Activated CD4-positive, alpha-beta T cell treated with anti-CD3 and anti-CD28 coated beads, Interleukin-2, amount 50 U/mL, for 24 hours (primary cell): Measurements from ENCODE around the gene ACOX3.
"Not testable (repeated sequence)": the region's sequence is repeated elsewhere in the genome, so short reads cannot be mapped to it uniquely, and the experiment has no call there.

Experiments used
- DNase-seq, 2 donors: peaks; one replicate each; pipeline ENCODE4 v3.0.0-alpha.2; 2020; ENCODE audit warnings: low read depth in 1 of 2, low spot score in 1 of 2

Gene ACOX3

DNA sequence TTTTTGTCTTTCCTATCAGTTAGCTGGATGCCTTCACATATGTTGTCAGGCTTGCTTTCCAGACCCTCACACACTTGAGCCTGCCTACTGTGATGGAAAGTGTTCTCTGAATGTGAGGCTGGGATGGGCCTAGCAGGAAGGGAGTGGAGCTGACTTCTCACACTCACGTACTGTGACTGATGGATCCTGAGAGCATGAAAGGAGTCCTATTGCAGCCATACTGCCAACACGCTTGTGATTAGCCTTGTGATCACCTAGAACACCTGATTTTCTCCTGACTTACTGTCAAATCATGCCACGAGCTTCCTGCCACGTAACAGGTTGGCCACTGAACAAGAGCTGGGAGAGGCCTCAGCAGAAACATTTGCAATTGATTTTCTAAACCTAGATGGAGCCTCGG, 49.9 kb downstream of the ACOX3 start:
- no peak for DNase-seq

DNA sequence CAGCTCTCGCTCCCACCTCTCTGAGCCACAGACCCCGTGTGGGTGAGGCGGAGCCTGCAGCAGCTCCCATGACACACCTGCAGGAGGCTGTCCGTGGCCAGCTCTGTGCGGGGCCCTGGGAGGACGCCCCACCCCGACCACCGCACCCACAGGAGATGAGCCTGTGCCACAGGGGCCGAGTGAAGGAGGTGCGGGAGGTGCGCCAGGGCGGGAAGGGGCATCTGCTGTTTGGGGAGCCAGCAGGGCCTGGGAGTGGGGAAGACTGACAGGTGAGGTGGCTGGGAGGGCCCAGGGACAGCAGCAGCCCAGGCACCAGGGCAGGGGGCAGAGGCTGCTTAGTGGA, 52.0 kb downstream of the ACOX3 start:
- DNase-seq, result no peak

DNA sequence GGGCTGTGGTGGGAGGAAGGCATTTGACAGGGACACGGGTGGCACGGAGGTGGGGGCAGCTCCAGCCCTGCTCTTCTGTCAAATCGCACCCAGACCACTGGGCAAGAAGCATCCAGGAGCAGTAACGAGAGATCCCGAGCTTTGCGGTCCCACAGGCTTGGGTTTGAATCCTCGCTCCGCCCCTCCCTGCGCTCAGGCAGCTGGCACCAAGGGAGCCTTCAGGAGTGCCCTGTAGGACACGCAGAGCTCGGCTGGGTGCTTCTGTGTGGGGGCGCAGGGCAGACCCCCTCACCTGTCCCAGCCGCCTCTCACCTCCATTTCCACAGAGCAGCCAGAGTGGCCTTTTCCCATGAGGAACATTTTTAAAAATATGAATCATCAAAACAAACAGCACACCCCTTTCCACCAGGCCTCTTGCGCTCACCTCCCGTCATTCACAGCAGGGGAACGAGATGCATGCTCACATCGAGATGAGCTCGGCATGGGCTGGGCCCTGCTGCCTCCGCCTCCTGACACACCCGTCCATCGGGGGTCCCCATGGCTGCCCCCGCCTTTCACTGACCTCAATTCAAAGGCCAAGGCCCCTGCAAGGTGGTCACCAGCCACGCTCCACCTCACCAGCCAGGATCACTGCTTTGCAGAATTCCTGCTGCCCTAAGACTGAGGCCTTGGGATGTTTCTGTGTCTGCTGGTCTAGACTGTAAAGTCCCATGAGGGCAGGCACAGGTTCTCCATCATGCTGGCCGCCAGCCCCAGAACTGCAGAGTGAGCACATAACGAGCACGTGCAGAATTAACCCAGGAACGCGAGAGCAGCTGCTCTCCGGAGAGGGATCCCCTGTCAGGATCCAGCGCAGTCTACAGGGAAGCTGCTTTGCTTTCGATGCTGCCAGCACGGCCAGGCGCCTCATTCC, 52.7 kb downstream of the ACOX3 start:
- DNase-seq, result no peak

DNA sequence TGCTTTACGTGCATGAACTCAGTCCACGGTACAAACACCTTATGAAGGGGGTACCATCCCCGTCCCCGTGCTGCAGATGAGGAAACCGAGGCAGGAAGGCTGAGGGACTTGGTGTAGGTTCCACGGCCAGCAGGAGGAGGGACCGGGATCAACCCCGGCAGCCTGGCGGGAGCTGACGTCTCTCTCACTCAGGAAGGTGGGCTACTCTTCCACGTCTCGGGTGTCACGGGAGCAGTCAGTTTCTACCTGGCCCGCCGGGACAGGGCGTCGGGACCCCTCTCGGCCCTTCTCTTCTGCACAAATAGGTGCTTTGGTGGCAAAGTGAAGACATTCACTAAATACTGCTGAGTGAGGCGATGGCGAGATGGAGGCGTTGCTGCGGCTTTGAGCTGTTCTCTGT, 53.3 kb downstream of the ACOX3 start:
- no peak for DNase-seq

DNA sequence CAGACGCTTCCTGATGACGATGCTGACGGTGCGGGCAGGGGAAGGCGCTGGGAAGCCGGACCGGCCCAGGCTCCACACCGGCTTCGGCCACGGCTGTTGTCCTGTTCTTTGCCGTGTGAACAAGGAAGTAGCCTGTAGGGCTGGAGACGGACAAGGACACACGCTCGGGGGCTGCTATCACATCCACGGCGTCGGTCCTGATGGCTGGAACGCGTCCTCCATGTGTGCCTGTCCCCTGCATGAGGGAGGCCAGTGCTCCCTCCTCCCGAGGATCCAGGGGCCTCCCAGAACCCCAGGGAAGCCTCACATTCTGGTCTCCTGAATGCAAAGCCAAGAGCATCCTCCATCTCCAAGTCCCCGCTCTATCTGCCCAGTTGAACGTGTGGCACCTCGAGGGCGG, 53.8 kb downstream of the ACOX3 start:
- DNase-seq, result no peak

DNA sequence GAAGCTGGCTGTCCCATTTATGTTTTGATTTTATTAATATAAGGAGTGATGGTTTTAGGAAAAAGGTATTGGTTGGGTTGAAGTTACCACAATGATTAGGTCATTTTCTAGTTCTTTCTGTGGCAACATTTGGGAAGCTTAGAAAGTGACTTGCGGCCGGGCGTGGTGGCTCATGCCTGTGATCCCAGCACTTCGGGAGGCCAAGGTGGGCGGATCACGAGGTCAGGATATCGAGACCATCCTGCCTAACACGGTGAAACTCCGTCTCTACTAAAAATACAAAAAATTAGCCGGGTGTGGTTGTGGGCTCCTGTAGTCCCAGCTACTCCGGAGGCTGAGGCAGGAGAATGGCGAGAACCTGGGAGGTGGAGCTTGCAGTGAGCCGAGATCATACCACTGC, 54.4 kb downstream of the ACOX3 start:
- DNase-seq, result not testable (repeated sequence)

DNA sequence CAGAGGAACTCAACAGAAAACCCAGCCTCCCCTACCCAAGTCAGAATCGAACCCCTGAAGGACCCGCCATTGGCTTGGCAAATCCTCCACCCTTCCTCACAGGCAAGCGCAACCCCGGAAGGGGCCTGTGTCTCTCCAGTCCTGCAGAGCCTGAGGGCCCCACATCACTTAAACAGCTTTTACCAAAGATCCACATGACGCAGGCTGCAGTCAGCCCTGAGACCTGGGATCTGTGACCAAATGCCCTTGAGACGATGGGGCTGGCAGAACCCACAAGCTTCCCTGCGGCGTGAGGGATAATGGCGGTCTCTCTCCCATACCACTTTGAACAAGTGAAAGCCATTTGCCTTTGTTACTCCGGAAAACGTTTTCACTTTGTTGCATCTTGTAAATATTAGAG, 54.9 kb downstream of the ACOX3 start:
- no peak for DNase-seq

DNA sequence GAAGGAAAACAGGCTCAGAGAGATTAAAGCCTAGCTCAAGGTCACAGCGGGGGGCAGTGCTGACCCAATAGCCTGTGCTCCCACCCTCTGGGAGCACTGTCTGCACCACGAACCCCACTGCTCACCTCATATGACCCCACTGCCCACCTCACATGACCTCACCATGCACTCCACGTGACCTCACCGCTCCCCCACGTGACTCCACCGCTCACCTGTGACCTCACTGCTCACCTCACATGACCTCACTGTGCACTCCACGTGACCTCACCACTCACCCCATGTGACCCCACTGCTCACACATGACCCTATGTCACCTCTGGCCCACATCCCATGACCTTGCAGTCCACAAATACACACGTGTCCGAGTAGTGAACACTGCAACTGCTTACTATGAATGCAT, 55.4 kb downstream of the ACOX3 start:
- no peak for DNase-seq

DNA sequence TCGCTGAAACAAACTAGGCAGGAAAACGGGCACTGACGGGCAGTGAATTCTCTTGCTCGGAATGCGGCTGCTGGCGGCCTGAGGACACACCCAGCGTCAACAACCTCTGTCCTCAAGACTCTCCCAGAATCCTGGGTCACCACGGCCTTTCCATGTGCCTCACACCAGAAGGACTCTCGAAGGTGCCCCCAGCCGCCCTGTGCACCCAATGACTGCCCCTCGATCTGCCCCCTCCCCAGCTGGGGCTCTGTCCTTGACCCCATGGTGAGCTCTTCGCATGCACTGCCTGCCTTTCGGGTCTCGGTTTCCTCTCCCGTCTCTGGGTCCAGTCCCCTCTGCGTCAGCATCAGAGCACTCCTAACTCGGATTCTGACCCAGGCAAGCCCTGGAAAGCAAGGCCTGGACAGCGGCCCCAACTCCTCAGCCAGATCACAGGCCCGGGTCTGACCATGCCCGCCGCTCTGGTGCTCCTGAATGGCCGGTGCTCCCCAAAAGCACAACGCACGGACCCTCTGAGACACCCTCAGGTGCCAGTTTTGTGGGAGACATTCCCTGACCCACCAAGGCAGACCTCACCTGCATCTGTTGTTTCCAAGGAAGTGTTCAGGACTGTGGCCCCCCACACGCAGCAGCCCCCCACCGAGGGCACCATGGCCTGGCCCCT, 56.0 kb downstream of the ACOX3 start:
- DNase-seq, result no peak

DNA sequence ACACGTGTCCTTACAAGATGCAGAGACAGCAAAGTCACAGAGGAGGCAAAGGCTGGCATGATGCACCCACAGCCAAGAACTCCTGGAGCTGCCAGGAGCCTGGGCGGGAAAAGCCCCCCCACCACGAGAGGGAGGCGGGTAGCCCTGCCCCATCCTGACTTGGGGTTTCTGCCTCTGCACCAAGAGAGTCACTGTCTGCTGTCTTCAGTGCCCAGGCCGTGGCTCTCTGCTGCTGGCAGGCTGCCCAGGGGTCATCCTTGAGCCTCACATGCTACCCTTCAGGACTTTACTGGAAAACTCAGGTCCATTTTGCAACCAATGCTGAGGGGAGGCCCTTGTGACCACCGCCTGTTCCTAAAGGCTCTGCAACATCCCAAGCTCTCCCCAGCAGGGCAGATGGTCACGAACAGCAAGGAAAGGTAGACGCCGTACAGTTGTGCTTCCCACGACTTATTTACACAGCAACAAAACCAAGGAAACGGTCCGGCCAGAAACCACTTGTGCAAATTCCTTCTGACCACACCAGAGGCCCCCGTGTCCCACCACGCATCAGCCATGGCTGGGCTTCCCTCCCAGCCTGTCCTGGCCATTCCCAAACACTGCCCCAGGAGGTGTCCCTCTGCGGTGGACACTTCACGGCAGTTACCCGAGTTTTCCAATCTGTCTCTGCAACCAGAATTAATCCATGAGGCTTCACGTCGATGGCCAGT, 56.9 kb downstream of the ACOX3 start:
- no peak for DNase-seq

DNA sequence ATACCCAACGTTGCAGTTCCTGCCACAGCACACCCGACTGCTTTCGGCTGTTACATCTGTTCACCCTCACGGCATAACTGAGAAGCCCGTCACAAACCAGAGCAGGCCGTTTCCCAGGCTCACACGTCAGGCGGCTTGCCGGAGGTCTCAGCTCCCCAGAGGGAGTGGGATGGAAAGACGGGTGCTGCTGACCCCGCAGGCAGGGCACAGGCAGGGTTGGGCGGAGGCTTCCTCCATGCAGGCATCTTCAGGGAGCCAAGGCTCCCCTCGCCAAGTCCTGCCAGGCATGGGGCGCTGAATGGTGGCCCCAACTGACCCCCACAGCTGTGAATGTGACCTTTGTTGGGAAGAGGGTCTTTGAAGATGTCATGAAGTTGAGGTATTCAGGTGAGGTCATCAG, 57.5 kb downstream of the ACOX3 start:
- DNase-seq, result no peak

DNA sequence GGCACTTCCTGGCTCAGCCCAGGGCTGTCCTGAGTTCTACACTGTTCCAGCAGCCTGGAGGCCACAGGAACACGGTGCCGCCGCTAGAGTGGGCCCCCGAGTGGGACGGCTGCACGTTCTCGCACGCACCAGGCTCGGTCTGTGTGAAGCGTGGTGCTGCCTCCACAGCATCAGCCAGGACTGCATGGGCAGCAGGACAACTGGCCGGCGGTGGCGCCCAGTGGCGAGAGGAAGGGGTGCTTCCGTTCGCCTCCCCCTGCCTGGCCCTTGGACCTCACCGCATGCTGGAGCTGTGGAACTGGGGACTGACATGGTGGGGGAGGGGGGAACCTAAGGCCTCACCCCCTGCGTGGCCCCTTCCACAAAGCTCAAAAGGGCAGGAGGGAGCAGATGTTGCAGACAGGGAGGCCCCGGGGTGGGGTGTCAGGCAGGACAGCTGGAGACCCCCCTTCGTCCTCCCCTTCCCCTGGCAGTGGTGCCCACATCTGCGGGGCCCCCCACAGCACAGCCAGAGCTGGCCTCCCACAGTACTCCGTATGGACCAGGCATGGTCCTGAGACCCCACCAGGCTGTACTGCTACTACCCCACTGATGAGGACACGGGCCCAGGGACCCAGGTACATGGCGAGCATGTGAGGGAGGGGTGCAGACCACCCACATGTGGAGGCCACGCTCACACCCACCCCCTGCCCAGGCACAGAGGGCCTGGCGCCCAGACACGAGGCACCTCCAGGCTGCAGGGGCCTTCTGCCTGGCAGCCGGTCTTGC, 58.5 kb downstream of the ACOX3 start:
- no peak for DNase-seq

DNA sequence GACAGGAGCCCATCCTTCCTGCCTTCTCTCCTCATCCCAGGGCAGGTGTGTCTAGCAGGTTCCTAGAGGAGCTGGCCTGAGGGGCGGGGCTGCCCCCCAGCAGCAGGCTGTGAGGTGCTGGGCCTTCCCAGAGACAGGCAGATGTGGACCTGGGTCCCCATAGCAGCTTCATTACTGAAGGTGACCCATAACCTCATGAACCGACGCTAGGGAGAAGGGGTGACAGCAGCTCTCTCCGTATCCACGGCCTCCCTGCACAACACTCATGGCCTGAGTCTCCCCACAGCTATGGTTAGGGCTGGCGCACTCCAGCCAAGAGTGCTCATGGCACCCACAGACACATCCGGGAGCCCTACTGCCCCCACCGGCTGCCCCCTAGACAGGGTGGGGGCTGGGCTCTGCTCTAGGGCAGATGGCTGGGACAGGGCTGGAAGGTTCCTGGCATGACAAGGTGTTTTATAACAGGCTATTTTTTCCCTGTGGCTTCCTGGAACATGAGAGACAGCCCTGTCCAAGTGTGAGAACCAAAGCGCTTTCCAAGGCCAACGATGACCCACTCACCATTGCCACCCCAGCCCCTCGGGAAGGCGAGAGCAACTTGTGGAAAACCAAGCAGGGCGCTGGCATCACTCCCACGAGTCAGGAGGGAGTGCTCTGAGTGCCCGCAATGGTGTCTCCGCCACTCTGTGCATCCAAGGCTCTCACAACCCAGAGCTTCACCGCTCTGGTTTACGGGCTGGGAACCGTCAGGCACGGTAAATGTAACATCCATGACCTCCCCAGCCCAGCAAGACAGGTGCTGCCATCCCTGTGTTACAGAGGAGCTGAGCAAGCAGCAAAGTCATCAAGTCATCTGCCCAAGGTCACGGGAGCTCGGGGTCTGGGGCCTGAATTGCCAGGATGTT, 59.8 kb downstream of the ACOX3 start:
- no peak for DNase-seq

DNA sequence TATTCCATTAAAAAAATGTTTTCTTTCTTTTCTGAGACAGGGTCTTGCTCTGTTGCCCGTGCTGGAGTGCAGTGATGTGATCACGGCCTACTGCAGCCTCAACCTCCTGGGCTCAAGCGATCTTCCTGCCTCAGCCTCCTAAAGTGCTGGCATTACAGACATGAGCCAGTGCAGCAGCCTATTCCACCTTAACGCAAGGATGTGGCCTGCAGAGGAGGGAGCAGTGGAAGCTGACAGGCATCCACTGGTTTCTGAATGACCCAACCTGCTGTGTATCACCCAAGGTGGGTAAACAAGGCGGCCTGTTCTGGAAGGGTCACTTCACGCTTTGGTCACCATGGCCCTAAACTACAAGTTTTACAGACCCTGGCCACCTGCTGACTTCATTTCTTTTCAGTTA, 60.8 kb downstream of the ACOX3 start:
- no peak for DNase-seq

DNA sequence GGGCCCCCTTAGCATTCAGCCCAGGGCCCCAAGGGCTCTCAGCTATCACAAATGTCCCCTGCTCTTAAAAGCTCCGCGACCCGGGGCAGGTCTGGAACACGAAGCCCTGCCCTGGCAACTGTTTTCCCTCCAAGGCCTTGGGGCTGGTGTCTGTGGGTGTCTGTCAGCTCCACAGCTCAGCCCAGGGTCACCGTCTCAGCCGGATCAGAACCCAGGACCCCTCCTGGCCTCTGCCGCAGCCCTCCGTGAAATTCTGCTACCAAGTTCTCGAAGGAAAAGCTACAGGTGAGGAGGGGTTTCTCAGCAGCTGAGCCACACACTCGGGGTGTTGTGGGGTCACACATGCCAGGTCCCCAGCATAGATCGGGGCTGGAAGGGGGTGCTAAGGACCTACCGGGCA, 61.2 kb downstream of the ACOX3 start:
- no peak for DNase-seq

DNA sequence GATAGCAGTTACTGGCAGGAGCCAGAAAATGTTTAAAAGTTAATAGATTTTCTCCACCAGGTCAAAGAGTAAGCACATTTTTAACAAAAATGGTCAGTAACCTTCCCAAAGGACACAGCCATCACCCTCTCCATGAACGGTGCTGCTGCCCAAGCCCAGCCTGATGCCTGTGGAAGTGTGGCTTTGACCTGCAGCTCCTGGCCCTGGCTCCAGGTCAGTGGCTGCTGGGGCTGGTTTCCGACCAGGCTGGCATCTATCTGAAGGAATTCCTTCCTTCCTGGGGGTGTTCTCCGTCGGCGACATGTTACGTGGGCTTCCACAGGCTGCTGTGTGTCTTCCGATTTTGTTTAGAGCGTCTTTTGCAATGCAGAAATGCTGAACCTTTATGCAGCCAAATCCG, 61.7 kb downstream of the ACOX3 start:
- DNase-seq, result no peak

DNA sequence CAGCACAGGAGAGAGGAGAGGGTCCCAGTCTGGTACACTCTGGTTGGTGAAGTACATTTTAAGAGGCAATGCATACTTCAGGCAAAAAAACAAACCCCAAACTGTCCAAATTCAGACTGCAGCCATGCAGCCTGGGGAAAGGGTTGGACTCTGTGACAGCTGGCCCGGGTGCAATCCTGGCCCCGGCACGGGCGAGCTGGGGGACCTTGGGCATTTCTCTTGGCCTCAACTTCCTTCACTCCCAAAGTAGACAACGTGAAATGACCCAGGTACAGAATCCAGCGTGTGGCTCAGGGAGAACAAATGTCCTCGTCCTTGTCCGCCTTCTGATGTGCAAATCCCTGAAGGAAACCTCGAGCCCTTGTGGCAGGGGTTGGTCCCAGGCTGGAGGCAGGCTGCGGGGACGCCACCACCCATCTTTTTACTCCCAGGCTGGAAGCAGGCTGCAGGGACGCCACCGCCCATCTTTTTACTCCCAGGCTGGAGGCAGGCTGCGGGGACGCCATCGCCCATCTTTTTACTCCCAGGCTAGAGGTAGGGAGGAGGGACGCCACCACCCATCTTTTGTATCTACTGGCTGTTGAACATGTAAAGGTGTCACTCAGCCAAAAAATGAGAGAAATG, 62.3 kb downstream of the ACOX3 start:
- DNase-seq, result no peak

DNA sequence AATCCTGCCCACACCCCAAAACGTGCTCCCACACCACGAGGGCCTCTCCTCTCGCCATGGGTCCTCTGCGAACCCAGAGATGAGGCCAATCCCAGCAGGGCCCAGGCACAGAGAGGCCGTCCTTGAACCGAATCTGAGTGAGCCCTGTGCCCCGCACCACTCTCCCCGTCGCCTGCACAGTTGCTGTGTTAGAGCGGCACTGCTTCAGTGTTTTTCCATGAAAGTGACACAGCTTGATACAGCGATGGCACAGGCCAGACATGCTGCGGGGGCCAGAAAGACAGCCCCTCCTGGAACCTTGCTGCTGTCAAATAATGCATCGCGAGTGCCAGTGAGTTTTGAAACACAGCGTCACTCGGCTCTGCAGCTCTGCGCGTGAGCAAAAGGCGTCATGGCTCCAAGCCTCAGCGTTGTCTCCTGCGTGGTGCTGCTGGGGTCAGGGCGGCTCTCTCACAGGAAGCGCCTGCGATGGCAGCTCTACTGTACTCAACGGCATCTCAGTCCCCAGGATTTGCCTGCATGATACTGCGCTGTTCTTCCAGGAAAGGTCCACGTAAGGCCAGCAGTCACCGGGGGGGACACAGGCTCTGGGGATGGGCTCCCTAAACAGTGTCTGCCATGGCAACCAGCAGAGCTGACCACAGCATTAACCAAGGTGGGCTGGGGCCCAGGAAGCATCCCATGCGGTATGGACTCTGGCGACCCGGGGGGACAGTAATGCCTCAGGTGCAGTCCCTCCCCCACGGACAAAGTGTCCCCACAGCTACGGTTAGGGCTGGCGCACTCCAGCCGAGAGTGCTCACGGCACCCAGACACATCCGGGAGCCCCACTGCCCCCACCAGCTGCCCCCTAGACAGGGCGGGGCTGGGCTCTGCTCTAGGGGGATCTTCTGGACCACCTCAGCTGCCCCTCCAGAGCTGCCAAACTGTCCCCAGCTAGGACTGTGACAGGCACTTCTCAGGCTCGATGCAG, 63.1 kb downstream of the ACOX3 start:
- DNase-seq, result no peak
